ENCODE measurements around the gene WASHC1. TPM values are rescaled to one million over a fixed set of nuclear protein-coding genes. Genes with fewer than 3 reads are reported as not detected.
"Not testable (repeated sequence)": the region's sequence is repeated elsewhere in the genome, so short reads cannot be mapped to it uniquely, and the experiment has no call there.

WASHC1 gene
- polyA plus RNA-seq, 1 donor = 33.4 TPM

DNA sequence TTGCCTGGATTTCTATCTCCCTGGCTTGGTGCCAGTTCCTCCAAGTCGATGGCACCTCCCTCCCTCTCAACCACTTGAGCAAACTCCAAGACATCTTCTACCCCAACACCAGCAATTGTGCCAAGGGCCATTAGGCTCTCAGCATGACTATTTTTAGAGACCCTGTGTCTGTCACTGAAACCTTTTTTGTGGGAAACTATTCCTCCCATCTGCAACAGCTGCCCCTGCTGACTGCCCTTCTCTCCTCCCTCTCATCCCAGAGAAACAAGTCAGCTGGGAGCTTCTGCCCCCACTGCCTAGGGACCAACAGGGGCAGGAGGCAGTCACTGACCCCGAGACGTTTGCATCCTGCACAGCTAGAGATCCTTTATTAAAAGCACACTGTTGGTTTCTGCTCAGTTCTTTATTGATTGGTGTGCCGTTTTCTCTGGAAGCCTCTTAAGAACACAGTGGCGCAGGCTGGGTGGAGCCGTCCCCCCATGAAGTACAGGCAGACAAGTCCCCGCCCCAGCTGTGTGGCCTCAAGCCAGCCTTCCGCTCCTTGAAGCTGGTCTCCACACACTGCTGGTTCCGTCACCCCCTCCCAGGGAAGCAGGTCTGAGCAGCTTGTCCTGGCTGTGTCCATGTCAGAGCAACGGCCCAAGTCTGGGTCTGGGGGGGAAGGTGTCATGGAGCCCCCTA, 15.0 kb downstream of the WASHC1 start:
- peak; percentile 8 for DNase-seq

GRCh38 chr9:11206-11605, 18.1 kb downstream of the WASHC1 start:
- not testable (repeated sequence) for DNase-seq

- peak; percentile 42 for DNase-seq
These were observed 18.6 kb downstream of the WASHC1 start for GRCh38 chr9:10653-11053.

DNA sequence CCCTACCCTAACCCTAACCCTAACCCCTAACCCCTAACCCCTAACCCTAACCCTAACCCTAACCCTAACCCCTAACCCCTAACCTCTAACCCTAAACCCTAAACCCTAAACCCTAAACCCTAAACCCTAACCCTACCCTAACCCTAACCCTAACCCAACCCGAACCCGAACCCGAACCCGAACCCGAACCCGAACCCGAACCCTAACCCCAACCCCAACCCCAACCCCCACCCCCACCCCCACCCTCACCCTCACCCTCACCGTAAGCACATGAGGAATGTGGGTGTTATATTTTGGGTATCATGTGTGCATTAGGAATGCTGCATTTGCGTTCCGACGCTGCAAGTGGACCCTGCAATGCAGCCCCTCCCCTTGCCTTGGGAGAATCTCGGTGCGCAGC, 19.0 kb downstream of the WASHC1 start:
- DNase-seq = peak; percentile 17

Other genes starting within 250 kb of the WASHC1 start
- gene FOXD4, start 89.0 kb upstream of the WASHC1 start, polyA plus RNA-seq (ENCODE audit: insufficient read length) = 2.7 TPM
- gene ZNG1A, start 149.6 kb upstream of the WASHC1 start, polyA plus RNA-seq (ENCODE audit: insufficient read length) = 63.0 TPM
- 8.2 TPM for gene DOCK8, start 185.4 kb upstream of the WASHC1 start, polyA plus RNA-seq (ENCODE audit: insufficient read length)